Fibroblast of the aortic adventitia (primary cell): Measurements from ENCODE around the gene MAGEA4. TPM values are rescaled to one million over a fixed set of nuclear protein-coding genes. Genes with fewer than 3 reads are reported as not detected.

Experiments used
- DNase-seq: peaks from one replicate; pipeline ENCODE4 v3.0.0-alpha.2; 2010; ENCODE audit warnings: low read depth
- H3K4me3 ChIP-seq: 2 replicates; pipeline ENCODE4 v1.5.1; 2011; ENCODE audit warnings: low read depth, mild to moderate bottlenecking, control low read depth, low read length, moderate library complexity
- CTCF ChIP-seq: IDR thresholded peaks from 2 replicates; pipeline ENCODE4 v1.5.1; 2011; ENCODE audit warnings: mild to moderate bottlenecking, low read length, control low read depth, inconsistent platforms; ENCODE audit not compliant: insufficient read depth
- total RNA-seq: library from RNA; depleted of rRNA; stranded (reverse); fragments of >200 nt; gene quantifications from 2 replicates; pipeline ENCODE4 v1.2.3, GENCODE V29; 2012; ENCODE audit warnings: low replicate concordance

The MAGEA4 gene
- total RNA-seq, 1 donor: not detected

- no peak overlapping the region for H3K4me3 ChIP-seq
- no peak for TF ChIP-seq CTCF
- no peak for DNase-seq
Measured at GRCh38 chrX:151921292-151921691, 8.6 kb downstream of the MAGEA4 start.

- TF ChIP-seq CTCF: no peak
- no peak for DNase-seq
- H3K4me3 ChIP-seq: no peak overlapping the region
Measured at GRCh38 chrX:151921866-151922265, 9.2 kb downstream of the MAGEA4 start.

- no peak for DNase-seq
- no peak for TF ChIP-seq CTCF
- H3K4me3 ChIP-seq: no peak overlapping the region
Measured at GRCh38 chrX:151922692-151923091, 10.0 kb downstream of the MAGEA4 start.

GRCh38 chrX:151923648-151924047, 11.0 kb downstream of the MAGEA4 start:
- DNase-seq: no peak
- no peak overlapping the region for H3K4me3 ChIP-seq
- no peak for TF ChIP-seq CTCF

- no peak overlapping the region for H3K4me3 ChIP-seq
- peak; percentile 60 for DNase-seq
- TF ChIP-seq CTCF: no peak
Measured at GRCh38 chrX:151929126-151929525, 16.4 kb downstream of the MAGEA4 start.

GRCh38 chrX:151935358-151935757, 22.7 kb downstream of the MAGEA4 start:
- no peak overlapping the region for H3K4me3 ChIP-seq
- no peak for TF ChIP-seq CTCF
- DNase-seq: no peak

- DNase-seq: no peak
- no peak overlapping the region for H3K4me3 ChIP-seq
- no peak for TF ChIP-seq CTCF
Measured at GRCh38 chrX:151938172-151938571, 25.5 kb downstream of the MAGEA4 start.
